SKM-1 treated with dmso at 0.1 percent for 144 hours (cell line): ENCODE results near the gene NAV2.

ENCODE experiments used
- DNase-seq: peaks from one replicate; lab custom pipeline; 2025; ENCODE audit not compliant: unreplicated experiment; lab: John Stamatoyannopoulos, UW

The NAV2 gene

DNA sequence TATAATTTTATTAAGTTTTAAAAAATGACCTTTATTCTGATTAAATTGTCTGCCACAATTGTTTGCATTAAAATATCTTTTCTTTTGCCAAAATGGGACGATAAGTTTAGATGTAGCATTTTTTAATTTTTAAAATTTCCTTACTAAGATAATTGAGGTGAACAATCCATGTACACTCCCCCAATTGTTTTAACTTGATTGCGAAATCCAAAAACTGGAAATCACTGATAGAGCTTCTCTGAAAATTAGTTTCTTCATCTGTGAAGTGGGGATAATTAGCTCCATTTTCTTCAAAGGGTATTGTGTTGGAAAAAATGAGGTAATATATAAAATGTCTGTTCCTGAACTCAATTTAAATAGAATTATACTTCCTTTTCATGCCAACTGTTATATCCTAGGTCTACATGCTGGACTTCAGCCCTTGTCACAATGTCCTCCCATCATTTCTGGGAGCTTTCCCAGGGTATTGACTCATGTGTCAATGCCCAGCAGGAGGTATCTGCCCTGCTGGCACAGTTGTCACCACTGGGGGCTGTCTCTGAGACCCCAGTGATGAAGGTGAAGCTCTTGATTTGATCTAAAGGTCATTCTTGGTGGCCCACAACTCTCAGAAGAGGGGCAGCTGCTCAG is 28.7 kb upstream of the NAV2 start:
- DNase-seq: no peak

- DNase-seq: no peak
Measured at GRCh38 chr11:19686234-19686633, 26.4 kb upstream of the NAV2 start.

DNA sequence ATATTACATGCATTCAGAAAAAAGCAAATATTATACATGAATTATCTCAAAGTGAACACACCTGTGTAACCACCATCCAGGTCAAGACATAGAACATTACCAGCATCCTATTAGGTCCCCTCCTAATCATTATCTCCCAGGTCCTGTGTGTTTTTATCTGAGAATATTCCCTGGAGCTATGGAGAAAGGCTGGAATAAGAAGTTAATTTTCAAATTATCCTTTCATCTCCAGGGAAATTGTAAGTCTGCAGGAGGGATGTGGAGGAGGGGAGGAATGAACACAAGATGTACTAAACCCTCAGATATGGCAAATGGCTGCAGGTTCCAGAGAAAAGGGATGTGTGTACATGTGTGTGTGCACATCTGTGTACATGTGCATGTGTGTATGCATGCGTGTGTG is 25.2 kb upstream of the NAV2 start:
- no peak for DNase-seq

GRCh38 chr11:19689281-19690000 is 23.2 kb upstream of the NAV2 start:
- no peak for DNase-seq

- DNase-seq: no peak
Measured at GRCh38 chr11:19690885-19691284, 21.8 kb upstream of the NAV2 start.

DNA sequence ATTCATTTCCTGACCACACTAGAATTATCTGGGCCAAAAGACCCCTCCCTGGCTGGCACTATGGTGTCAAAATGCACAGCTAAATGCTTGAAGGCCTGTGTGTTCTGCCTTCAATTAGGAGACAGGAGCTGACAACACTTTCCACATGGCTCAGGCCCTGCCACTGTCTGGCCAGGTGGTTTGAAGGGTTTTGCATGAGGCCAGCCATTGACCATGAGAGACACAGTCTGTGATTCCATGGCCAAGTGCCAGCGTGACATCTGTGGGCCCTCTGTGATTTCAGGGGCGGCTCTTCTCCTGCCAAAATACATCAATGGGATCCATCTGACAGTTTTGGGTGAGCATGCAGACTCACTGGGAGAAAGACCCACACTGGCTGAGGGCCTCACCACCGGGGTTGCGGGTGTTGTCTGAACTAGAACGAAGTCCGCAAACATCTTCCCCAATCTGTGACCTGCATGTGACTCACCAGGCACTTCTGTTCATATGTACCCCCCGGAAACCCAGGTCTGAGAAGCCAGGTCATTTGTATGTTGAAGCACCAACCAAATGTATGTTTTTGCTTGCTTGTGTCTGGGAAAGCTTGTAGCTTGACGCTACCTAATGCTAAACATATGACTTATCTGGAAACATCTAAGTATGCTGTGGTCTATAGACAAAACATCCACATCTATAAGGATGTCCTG is 20.7 kb upstream of the NAV2 start:
- no peak for DNase-seq

DNA sequence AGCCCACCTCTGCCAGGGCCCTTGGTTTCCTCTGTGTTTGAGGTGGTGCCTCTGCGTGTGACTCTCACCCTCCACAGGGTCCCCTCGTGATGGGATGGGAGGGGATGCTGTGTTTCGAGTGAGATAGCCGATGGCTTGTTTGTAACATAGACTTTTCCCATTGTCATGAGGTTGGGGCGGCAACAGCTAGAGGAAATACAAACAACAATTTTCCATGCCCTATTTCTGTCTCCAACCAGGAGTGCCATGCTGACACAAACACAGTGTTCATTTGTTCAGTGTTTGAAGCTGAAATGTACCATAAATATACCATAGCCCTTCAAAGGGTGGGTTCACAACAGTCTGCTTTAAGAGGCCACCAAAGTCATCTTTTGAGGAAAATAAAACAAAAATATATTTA is 19.5 kb upstream of the NAV2 start:
- no peak for DNase-seq

- DNase-seq: no peak
Measured at GRCh38 chr11:19694796-19695345, 17.8 kb upstream of the NAV2 start.

DNA sequence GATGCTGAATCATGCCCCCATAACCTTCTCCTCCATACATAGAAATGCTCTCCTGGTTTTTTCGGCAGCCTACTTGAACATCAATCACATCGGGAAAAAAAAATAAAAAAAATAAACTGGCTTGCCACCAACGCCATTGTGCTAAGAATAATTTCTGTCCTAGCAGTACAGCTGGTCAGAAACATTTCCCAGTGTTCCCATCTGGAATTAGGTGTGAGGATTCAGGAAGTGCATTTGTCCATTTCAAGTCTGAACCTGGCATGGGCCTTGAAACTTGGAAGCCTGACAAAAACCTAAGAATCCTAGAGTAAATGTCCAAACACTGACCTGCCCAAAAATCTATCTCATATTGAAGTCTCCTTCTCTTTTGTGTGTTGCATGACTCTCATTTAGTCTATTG is 16.6 kb upstream of the NAV2 start:
- DNase-seq: no peak

GRCh38 chr11:19696904-19697303 is 15.7 kb upstream of the NAV2 start:
- no peak for DNase-seq

DNA sequence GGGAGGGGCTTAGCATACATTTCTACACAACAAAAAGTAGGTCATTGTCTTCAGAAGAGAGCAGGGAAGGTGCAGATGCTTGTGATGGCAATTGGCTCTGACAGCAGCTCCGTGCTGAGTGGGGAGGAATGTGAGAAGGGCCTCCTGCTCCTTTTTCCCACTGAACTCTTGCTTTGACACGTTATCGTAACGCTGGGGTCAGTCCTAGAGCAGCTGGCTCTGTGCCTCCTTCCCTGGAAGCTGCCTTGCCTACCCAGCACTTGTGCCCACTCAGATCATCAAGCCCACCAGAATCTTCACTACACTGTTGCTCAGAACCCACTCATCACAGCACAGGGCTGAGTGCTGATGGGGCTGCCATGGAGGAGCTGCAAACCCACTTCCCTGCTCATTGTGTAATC is 14.9 kb upstream of the NAV2 start:
- DNase-seq: no peak

- DNase-seq: no peak
Measured at GRCh38 chr11:19698493-19699292, 13.9 kb upstream of the NAV2 start.

- DNase-seq: no peak
Measured at GRCh38 chr11:19701421-19701820, 11.2 kb upstream of the NAV2 start.

DNA sequence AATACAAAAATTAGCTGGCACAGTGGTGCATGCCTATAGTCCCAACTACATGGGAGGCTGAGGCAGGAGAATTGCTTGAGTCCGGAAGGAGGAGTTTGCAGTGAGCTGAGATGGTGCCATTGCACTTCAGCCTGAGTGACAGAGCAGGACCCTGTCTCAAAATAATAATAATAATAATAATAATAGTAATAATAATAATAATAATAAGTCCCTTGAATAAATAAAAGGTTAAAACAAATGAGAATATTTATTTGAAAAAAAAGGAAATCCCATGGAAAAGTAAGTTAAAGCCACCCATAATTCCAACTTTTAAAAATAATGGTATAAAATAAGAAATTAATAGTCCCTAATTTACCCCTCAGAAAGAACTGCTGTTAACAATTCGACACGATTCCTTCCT is 10.0 kb upstream of the NAV2 start:
- no peak for DNase-seq

DNA sequence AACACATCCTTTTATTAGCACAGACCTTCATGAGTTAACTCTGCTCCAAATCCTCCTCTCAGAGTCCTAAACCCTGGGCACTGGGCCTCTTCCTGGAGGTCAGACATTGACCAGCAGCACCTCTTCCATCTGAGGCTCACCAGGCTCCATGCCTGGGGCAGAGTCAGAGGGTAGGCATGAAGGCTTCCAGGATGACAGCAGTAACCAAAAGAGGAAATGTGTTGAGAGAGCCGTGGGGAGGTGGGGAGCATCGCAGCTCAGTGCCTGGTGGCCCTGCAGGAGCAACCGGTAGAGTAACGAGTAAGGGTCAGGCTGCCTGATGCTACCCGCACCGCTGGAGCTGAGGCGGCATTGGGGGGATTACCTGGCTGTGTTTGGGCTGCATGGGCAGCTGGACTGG is 9.4 kb upstream of the NAV2 start:
- no peak for DNase-seq

- no peak for DNase-seq
Measured at GRCh38 chr11:19704213-19704612, 8.4 kb upstream of the NAV2 start.

DNA sequence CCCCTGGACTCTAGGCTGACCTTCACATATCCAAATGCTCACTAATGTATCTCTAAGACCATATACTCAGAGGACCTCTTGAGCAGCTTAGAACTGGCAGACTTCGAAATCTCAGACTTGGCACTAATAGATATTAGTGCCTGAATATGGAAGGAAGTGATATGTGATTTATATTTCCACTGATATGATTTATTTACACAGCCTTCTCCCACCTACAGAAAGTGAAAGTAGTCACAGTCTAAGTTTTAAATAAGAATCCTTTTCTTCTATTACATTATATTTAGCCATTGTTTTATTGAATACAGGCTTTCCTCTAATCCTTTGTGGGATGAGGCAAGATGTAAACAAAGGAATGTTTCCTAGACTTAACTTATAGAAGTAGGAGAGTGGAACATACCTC is 6.7 kb upstream of the NAV2 start:
- no peak for DNase-seq

DNA sequence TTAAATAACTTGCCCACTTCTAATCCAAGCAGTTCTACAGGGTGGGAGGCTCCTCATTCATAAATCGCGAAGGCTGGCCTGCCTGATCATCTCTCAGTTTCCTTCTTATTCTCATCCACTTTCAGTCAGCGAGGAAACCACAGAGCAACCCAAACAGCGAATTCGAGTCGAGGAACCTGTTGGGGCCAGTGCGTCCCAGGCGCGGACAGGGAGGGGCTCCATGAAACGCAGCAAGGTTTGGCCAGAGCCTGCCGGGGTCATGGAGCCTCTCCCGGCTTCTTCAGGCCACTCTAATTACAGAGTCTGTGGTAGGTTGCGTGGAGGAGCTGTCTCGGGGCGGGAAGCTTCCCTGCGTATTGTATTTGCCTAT is 741 bp upstream of the NAV2 start:
- no peak for DNase-seq

DNA sequence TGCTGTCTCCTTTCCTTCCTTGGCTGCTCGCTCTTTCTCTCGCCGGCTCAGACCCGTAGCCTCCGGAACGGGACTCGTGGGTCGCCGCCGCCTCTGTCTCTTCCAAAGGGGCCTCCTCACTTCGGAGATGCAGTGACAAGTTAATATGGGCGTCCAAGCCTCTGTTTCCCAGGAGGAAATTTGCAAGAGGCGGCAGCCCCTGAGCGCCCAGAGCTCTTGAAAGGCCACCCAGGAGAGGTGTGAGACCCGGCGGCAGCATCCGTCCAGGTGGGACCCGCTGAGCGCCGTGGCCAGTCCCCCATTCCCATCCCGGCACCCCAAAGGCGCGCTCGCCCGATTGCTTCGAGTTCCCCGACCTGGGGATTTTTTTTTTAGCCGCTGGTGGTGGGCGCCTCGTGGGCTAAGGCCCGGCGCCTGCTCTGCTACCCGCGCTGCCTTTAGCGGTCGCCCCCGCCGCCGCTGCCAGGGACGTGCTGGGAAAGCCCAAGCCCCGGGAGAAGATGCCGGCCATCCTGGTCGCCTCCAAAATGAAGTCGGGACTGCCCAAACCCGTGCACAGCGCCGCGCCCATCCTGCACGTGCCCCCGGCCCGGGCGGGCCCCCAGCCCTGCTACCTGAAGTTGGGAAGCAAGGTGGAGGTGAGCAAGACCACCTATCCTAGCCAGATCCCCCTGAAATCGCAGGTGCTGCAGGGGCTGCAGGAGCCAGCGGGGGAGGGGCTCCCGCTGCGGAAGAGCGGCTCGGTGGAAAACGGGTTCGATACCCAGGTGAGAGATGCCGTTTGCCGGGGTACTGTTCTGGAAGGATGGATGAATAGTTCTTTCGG is 772 bp downstream of the NAV2 start:
- DNase-seq: no peak

- DNase-seq: no peak
Measured at GRCh38 chr11:19714022-19714386, 1.4 kb downstream of the NAV2 start.
